SK-N-MC (cell line): ENCODE measurements around the gene COMMD2.

Experiments
- EZH2 ChIP-seq: fragments of 200-600 bp; sonication (generic); IDR thresholded peaks from one replicate; pipeline ENCODE4 v1.6.1; 2017; ENCODE audit warnings: antibody characterized with exemption
- FOXP2 ChIP-seq: optimal IDR thresholded peaks from 2 replicates; pipeline ENCODE3; 2011; ENCODE audit warnings: mild to moderate bottlenecking, moderate library complexity; ENCODE audit not compliant: insufficient read depth; ENCODE audit errors: extremely low read length, control extremely low read depth
- POLR2AphosphoS5 ChIP-seq: IDR thresholded peaks from 2 replicates; pipeline ENCODE4 v1.6.1; 2012; ENCODE audit warnings: mild to moderate bottlenecking, low read depth, low read length, borderline replicate concordance

DNA sequence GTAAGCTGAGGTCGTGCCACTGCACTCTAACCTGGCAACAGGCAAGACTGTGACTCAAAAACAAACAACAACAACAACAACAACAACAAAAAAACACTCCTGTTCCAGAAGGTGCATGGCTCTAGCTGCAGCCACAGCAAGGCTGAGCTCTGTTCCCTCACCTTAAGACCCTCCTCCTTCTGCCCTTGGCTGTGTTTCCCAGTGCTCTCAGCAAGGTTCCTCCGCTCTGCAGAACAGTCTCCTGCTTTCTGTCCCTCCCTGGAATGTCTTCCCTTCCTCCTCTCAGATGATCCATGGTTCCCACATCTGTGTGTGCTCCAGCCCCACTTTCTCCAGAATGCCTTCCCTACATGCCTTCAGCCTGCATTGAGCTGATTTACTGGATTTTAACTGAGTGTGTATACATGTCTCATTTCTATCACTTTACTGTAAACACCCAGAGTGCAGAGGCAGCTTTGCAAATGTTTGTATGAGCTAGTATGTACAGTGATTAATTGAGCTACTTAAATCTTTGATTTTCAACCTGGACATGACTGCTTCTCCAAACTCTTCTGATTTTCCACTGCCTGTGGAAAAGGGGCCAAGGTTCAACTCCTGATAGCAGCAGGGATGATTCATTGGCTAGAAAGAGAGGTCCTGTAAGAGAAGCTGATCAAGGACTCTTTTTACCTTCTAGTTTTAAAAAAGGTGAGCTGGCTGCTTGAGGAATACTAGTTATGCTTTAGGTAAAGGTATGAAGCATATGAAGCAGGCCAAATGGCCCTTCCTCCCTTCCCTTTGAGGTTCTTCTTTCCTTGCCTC lies 25.3 kb upstream of the COMMD2 start:
- no peak for TF ChIP-seq EZH2
- no peak for TF ChIP-seq POLR2AphosphoS5
- TF ChIP-seq FOXP2 = no peak
